Measurements from ENCODE around the gene COL5A1.

The COL5A1 gene

DNA sequence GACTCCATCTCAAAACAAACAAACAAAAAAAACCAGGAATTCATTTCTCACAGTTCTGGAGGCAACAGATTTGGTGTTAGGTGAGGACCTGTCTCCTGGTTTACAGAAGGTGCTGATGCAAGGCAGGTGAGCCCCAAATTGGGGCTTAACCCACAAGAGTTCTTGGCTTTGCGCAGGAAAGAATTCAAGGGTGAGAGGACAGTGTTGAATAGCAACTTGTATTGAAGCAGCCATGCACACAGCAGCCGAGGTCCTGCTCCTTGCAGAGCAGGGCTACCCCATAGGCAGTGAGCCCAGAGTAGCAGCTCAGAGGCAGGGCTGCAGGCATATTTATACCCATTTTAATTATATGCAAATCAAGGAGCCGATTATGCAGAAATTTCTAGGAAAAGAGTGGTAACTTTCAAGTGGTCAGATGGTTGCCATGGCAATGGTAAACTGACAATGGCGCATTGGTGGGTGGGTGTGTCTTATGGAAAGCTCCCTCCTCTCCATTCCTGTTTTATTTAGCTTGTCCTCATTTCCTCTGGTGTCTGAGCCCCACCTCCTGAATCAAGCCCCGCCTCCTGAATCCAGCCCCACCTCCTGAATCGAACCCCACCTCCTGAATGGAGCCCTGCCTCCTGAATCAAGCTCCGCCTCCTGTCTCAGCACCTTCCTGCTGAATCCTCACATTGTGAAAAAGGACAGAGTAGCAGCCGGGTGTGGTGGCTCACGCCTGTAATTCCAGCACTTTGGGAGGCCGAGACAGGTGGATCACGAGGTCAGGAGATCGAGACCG, 34.5 kb upstream of the COL5A1 start:
- DNase-seq (ENCODE audit: low read depth) = no peak

DNA sequence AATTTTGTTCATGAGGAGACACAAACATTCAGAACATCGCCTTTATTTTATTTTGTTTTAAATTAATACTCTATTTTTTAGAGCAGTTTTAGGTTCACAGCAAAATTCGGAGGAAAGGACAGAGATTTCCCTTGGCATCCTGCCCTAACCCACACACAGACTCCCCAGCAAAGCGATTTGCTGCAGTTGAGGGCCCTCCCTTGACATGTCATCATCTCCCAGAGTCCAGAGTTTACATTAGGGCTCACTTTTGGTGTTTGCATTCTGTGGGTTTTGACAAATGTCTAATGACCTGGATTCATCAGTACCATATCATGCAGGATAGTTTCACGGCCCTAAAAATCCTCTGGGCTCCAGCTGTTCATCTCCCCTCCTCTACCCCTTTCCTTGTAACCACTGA, 33.6 kb upstream of the COL5A1 start:
- DNase-seq (ENCODE audit: low read depth) = peak; percentile 56

DNA sequence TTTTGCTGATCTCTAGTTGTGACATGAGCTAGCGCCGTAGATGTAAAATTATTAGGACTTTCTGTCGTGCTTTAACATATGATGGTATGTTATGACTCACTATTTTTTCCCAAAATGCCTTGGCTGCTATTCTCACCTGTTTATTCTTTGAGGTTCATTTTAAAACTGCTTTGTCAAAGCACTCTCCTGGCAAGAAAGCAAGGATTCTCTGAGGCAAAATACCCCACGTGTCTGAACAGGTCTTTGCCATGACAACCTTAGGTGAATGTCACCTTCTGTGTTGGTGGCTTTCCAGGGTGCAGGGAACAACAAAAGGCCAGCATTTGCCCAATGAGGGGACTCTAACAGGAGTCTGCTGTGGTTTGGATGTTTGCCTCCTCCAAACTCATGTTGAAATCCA, 30.6 kb upstream of the COL5A1 start:
- no peak for DNase-seq (ENCODE audit: low read depth)

DNA sequence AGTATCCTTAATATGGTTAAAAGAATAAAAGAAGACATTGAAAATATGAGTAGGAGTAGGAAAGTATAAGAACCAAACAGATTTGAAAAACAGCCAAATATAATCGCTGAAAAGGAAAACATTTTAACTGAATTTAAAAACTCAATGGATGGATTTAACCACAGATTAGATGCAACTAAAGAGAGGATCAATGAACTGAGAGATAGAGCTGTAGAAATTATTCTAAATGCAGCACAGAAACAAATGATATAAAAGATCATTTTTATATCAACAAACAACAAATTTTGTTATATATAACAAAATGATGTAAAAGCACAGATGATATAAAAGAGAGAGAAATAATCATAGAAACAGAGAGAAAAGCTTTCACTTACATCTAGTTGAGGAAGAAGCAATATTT, 29.3 kb upstream of the COL5A1 start:
- no peak for DNase-seq (ENCODE audit: low read depth)

DNA sequence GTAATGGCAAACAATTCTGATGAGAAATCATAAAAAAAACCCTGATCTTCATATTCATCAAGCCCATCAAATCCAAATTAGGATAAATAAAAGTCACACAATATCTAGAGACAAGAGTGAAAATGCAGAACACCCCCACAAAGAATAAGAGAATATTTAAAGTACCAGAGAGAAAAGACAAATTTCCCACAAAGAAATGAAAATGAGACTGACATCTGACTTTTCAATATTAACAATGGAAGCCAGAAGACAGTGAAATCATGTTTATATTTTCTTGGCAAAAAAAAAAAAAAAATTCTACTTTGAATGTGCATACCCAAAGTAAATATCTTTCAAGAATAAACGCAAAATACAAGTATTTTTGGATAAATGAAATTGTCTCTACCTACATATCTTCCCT, 28.9 kb upstream of the COL5A1 start:
- no peak for DNase-seq (ENCODE audit: low read depth)

DNA sequence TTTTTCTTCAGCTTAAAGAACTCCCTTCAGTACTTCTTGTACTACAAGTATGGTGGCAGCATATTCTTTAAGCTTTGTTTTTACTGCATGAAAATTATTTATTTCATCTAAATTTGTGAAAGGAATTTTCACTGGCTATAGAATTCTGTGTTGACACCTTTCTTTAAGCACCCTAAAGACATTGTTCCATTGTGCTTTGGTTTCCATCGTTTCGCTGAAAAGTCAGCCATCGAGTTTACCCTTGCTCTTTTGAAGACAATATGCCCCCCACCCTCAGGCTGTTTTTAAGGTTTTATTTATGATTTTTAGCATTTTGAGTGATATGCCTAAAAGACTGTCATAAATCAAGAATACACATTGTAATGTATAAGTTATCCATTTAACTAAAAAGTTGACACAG, 27.3 kb upstream of the COL5A1 start:
- DNase-seq (ENCODE audit: low read depth) = peak; percentile 34

DNA sequence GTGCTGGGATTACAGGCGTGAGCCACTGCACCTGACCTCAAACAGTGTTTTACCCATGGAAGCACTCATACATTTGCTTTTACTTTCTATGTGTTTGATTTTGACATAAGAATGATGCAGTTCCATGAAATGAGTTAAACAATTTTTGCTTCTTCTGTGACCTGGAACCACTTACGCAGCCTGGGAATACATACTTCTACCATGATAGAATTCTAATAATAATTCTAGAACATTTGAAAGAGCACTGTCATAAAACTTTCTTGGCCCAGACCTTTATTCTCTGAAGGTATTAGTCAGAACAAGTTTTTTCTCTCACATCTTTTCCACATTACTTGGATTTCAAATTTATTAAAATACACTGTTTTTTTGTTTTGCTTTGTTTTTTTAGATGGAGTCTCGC, 25.3 kb upstream of the COL5A1 start:
- DNase-seq (ENCODE audit: low read depth) = no peak

DNA sequence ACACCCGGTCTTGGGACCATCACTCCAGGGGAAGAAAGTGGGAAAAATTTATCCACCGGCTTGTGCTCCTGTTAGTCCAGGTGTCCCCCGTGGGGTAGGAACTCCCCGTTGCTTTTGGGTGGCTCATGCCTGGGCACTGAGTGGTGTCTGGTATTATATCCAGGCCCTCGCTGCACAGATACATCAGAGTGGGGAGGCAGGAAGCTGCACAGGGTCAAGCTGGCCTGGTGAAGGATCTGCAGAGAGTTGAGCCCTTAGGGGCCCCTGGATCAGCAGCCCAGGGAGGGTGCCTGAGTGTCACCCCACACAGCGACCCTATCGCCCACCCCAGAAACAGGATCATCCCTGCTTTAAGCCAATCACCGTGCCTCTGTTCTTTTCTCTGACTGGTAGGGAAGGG, 24.4 kb upstream of the COL5A1 start:
- no peak for DNase-seq (ENCODE audit: low read depth)

DNA sequence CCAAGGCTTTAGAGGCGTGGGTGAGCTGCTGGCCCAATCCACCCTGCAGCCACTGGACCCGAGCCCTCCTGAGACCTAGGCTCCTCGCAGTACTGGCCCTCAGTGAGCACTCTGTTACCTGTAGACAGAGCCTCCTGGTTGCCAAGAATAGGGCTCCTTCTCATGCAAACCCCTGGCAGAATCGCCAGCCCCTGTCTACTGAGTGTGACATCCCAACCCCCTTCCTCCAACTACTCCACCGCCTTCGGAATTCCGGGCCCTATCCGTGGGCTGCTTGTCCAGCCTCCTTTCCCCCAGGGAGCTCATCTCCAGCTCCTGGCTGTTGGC, 23.8 kb upstream of the COL5A1 start:
- DNase-seq (ENCODE audit: low read depth) = no peak

DNA sequence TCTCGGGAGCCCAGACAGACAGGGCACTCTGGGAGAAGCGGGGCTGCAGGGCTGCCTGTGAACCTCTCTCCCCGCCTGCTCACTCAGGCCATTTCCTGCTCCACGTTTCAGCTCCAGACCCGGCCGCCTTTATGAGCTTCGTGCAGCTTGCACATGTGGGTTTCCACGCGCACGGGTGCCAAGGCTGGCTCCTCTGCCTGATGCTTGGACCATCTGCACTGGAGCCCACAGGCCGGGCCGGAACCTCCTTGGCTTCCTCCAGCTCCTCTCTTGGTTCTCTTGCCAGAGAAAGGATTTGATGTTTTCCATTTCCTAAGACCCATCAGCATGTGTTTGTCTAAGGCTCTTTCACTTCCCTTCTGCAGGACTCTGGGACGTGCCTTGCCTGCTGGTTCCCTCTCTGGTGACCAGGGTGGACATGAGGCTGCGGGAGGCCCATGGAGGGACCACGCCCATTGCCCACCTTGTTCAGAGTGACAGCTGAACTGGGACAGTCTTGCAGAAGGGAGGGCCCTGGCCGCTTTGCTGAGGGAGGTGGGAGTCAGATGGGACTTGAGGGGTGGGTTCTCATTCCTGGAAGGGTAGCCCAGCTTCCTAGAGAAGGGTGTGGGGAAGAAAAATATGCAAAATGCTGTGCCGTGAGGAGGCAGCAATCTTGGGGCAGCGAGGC, 23.3 kb upstream of the COL5A1 start:
- DNase-seq (ENCODE audit: low read depth) = no peak

DNA sequence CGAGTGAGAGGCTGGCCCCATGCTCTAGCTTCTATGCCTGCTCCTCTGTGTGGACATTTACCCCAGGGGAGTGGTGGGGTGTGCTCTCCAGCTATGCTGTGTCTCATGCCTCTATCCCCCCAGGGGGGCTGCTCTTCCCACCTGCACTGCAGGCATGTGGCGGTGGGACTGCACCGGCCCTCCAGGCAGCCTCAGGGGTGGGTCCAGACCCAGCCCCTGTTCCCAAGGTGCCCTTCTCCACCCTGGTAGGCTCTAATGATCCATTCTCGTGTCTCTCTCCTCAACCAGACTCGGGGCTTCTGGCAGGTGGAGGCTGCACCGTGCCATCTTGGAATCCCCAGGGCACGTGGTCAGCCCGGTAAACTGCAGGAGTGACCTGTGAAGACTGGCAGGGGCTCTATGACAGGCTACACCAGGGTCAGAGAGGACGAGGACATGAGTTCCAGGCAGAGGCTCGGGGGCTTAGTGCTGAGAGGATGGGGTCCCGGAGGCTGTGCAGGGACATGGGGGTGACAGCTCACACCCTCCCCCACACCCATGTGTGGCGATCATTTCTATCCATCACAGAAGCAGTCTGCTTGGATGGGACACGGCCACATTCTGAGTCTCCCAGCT, 22.7 kb upstream of the COL5A1 start:
- no peak for DNase-seq (ENCODE audit: low read depth)

DNA sequence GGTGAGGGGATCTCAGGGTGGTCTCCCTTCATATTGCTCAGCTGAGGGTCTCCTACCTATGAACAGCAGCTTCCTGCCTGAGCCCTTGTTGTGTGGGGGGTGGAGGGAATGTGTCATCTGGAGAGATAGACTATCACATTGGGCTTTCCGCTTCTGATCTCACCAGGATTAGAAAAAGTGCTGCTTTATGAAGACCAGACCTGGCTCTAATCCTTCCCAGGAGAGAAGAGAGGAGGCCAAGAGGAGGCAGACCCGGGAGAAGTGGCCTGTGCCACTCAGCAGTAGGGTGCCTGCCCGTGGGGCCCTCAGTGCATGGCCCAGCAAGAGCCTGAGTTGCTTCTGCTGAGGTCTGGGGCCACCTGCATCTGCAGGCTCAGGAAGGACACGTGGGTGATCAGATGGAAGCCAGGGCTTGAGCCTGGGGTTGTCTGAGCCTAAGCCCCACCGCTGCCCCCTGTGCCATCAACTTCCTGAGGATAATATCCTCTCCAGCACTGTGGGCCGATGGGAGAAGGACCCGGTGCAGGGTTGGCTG, 22.1 kb upstream of the COL5A1 start:
- DNase-seq (ENCODE audit: low read depth) = no peak

DNA sequence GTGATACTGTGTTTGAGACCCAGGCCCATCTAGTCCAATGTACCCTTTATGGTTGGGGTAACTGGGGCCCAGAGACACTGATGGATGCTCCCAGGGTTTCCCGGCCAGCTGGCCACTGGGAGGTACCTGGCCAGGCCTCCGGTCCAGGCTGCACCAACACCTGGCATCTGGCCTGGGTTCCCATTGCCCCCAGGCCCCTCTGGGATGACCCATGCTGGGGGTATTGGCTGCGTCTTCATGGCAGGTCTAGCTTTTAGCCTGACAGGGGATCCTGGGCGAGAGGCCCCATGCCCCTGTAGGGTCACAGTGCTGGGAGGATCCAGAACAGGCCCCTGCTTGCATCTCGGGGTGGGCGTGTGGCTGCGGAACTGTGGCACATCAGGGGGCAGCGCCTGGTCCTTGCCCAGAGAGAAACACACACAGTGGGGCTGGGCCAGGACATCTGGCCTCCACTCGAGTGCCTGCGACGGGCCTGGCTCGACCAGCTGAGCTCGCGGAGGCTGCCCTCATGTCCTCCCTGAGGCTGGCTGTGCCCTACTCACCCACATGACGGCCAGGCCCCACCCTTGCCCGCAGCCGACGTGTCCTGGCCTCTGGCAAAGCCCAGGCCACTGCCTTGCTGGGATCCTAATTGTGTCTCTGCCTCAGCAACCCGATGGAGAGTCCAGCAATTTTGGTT, 21.5 kb upstream of the COL5A1 start:
- DNase-seq (ENCODE audit: low read depth) = no peak

DNA sequence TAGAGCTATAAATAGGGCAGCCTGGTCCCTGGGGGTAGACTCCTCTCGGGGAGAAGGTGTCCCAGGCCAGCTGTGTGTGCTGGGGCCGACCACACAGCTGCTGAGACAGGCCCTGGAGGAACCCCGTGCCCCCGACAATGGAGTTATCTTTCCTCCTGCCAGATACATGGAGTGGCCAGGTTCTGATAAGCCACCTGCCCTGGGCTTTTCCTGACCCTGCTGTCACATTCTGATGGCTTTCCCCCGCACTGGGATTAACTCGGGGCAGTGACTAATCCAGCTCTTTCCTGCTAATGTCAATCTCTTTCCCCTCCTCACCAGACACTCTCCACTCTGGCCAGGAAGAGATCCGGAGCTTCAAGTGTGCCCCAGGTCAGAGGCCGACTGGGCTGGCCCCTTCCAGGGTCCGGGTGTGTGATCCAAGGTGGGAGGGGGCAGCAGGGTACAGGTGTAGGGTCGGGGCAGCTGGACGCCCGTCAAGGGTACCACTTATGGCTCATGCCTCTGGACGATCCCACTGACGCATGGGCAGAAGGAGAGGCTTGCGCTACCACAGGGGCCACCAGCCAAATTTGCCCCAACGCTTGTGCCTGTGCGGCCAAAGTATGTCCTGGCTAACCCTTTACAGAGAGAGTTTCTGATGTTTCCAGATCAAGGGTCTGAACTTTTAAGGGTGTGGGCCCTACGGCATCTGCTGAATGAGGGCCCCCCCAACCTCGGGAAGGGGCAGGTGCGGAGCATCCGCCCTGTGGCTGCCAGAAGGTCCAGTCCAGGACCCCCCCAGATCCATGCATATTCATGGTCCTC, 20.6 kb upstream of the COL5A1 start:
- no peak for DNase-seq (ENCODE audit: low read depth)

DNA sequence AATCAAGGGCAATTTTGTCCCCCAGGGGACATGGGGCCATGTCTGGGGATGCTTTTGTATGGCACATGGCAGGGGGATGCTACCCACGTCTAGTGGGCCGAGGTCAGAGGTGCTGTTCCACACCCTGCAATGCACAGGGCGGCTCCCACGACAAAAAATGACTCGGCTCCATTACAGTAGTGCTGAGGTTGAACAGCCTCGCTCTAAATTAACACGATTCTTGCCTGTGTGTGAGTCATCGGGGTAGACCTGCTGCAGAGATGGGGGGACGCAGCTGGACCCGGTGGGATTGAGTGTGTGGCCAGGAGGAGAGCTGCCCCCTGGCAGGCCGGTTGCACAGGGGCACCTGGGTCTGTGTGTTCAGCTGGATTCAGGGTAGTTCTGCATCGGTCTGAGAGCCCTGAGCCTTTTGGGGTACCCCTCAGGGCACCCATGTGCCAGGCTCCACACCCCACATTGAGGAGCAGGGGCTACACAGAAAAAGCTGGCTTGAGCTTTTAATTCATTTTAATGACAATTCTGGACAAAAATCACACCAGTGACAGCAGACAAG, 20.0 kb upstream of the COL5A1 start:
- DNase-seq (ENCODE audit: low read depth) = no peak

DNA sequence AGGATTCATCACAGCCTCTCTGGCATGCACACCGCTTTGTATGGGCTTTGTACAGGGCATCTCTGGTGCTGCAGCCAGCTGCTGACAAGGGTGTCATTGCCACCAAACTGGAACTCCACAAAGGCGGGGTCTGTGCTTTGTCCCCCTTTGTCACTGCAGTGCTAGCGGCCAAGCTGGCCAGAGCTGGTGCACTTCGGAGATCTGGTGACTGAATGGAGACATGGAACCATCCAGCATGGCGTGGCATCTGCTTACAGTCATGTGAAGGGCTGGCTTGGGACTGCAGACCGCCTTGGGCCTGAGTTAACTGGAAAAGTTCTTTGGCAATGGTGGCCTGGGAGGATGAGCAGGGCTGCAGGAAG, 18.7 kb upstream of the COL5A1 start:
- DNase-seq (ENCODE audit: low read depth) = no peak

DNA sequence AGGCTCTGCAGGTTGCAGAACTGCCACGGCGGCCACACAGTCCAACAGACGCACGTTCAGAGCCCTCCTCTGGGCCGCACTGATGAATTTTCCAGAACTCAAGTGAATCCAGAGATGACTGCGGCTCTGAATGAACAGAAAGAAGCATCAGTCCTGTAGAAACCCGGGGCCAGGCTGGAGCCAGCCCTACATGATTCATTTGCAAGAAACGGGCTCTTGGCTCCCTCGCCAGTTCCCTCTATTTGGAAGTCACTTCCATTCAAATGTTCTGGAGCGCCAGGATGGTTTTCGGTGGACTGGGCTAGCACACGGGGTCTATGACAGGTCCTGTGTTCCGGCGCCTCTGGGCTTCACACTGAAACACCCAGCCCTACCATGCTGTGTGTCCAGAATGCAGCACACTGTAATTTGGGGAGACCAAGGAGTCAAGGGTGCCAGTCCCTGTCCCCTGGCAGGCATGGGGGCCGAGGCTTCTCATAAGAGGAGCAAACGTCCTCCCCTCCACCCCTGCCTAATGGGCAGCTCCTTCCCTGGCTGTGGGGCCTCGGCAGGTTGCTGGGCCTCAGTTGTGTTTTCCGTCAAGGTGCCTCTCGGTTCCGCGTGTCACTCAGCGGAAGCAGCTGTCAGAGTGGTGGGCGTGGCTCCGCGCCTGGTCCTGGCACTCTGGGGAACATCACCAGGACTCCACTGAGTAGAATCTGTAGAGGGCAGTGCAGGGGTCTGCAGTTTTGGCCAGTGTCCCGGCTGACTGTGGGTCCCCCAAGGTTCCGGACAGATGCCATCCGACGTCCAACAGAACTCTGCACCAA, 18.1 kb upstream of the COL5A1 start:
- no peak for DNase-seq (ENCODE audit: low read depth)

DNA sequence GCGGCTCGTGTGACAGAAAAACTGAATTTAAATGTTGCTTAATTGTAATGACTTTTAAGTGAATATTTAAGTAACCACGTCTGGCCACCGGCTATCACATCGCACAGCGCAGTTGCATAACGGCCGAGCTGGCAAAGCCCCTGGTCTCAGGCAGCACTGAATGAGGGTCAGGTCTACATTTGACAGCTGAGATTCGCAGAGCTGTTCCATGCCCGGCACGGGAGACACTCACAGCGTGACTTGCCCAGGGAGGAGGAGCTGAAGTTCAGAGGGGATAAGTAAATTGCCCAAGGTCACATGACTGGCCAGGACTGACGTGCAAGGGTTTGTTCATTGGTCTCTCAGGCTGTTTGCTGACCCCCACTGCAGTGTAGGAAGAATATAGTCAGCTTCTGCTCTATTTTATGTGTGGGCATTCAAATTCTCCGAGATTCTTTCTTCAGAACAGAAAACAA, 17.4 kb upstream of the COL5A1 start:
- peak; percentile 66 for DNase-seq (ENCODE audit: low read depth)

DNA sequence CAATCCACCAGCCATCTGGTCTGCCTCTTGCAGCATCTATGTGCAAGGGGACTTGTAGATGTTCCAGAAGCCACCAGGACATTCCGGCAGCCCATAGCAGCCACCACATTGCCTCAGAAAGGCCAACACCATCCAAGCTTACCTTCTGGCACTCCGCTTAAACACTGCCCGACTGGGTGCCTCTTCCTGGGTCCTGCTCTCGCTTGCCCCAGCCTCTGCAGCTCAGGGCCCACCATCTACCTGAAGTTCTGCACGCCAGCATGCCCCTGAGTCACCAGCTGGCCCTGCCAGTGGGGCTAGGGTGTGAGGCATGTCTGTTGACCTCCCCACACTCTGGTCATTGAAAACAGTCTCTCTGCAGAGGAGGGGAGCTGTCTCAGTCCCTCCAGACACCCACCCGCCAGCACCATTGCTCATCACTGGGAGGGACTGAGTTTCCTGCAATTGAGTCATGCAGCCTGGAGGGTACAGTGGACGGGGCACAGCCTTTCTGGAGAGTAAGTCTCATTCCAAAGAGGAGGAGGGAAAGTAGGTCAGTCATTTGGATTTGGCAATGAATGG, 16.9 kb upstream of the COL5A1 start:
- peak; percentile 85 for DNase-seq (ENCODE audit: low read depth)

DNA sequence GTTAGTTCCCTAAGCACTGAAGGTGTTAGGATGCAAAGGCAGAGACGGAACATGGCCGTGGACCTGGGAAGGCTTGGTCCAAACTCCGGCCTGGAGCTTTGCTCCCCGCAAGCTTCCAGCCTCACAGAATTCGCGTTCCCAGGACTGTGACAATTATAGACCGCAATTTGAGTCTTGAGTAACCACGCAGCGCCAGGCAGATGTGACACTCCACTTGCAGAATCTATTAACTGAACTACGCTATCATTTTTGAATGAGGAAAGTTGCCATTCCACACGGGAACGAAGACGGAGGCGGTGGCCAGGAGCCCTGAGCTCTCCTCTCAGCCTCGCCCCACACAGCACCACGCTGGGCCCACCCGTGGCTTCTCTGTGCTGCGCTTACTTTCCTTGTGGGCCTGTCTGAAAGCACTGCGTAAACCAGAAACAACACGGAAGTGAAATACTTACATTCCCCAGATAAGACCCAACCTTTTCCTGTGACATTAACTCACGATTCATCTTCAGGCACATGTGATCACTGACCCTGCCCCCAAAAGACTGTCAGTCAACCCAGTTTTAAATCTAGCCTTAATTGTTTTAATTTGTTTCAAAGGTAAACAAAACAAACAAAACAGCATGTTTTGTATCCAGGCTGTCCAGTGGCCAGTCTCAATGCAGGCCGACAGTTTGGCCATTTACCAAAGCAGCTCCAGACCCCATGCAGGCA, 16.1 kb upstream of the COL5A1 start:
- peak; percentile 89 for DNase-seq (ENCODE audit: low read depth)

All from amniotic epithelial cell (primary cell).